ENCODE results near the gene PARP12. TPM values are rescaled to one million over a fixed set of nuclear protein-coding genes. Genes with fewer than 3 reads are reported as not detected.

The PARP12 gene
- total RNA-seq, 1 donor from 2014 or later, result 54.2 TPM

DNA sequence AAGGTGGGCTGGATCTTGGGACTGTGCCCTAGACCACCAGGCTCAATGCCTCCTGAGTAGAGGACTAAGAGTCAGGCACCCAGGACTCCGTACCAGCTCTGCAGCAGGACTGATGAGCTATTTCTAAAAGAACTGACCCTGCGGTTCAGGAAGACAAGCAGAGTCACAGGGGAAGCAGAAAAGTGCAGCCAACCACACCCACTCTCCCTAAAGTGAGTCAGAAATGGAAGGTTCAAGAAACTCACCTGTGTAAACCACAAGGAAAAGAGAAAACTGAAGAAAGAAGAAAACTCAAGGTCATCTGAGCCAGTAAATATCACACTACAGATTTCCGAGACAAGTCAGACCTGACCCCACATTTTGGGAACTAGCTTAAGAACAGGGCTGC lies 2.5 kb downstream of the PARP12 start:
- no peak for DNase-seq (ENCODE audit: low spot score)

GRCh38 chr7:140059273-140060242 lies 3.2 kb downstream of the PARP12 start:
- peak; percentile 91 for DNase-seq (ENCODE audit: low spot score)

DNA sequence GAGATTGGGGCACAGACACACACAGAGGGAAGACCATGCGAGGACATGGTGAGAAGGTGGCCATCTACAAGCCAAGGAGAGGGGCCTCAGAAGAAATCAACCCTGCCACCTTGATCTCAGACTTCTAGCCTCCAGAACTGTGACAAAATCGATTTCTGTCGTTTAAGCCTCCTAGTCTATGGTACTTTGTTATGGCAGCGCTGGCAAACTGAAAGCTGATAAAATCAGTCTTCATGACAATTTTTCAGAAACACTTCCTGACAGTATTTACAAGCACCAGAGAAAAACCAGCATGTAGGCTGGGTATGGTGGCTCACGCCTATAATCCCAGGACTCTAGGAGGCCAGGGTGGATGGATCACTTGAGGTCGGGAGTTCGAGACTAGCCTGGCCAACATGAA lies 4.2 kb downstream of the PARP12 start:
- DNase-seq (ENCODE audit: low spot score), result no peak

DNA sequence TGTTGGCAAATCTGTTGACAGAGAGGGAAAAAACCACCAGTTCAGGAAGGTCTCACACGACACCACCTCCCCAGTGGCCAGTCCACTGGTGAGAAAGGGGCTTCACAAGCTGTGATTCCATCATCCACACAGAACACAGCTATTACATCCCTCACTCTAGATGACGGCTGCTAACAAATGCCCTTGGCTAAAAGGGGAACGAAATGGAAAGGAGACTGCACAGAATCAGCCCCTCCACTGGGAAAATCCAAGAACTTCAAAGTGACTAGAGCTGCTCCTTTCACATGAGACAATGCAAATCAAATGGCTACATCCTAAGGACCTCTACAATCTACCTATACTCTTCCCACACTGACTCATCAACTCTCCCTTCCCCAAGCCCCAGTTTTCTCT lies 5.6 kb downstream of the PARP12 start:
- no peak for DNase-seq (ENCODE audit: low spot score)

DNA sequence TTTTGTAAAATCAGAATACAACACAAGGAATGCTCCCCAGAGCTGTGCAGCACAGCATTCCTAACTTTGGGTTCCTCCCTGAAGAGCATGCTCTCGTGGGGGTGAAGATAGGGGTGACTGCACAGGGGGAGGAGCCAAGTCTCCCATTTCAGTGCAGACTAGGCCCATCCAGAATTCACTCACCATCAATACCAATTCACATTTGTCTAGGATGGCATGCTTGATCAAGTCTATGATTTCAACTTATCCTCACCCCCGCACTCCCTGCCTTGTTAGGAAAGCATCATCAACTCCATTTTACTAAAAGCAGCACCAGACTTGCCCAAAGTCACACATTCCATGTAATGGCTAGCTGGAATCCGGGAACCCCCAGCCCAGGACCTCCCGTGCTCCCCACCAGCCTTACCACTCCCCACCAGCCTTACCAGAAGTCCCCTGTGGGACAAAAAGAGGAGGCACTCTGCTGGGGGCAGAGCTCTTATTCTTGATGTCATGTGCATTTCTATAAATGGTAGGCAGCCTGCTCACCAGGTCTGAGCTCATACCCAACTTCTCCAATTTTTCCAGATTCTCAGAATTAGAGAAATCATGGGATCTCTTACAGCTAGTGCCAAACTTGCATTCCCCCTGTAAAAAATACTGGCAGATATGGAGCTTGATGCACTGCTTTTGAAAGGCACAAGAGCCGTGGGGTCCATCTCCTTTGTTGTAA lies 6.2 kb downstream of the PARP12 start:
- DNase-seq (ENCODE audit: low spot score), result no peak

- no peak for DNase-seq (ENCODE audit: low spot score)
These were observed 6.9 kb downstream of the PARP12 start for GRCh38 chr7:140055833-140056232.

- DNase-seq (ENCODE audit: low spot score), result no peak
These were observed 8.0 kb downstream of the PARP12 start for GRCh38 chr7:140054751-140055150.

GRCh38 chr7:140053812-140054539 lies 8.8 kb downstream of the PARP12 start:
- DNase-seq (ENCODE audit: low spot score), result no peak

- DNase-seq (ENCODE audit: low spot score), result no peak
These were observed 10.9 kb downstream of the PARP12 start for GRCh38 chr7:140051820-140052219.

DNA sequence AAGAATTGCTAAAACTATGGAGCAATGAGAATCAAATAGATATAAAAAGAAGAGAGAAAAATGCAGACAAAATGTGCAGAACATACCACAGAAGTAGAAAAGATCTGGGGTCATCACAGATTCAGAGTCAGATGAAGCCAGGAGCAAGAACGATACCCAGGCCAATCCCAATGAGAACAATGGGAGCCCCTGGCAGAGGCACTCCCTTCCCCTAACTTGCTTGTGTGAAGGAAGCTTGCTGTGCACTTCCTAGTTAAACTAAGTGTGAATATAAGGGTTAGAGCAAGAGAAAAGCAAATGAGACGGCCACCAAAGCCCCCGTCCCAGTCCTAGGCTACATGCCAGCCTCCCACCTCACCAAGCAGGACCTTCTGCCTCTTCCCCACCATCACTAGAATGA lies 12.7 kb downstream of the PARP12 start:
- DNase-seq (ENCODE audit: low spot score), result no peak

DNA sequence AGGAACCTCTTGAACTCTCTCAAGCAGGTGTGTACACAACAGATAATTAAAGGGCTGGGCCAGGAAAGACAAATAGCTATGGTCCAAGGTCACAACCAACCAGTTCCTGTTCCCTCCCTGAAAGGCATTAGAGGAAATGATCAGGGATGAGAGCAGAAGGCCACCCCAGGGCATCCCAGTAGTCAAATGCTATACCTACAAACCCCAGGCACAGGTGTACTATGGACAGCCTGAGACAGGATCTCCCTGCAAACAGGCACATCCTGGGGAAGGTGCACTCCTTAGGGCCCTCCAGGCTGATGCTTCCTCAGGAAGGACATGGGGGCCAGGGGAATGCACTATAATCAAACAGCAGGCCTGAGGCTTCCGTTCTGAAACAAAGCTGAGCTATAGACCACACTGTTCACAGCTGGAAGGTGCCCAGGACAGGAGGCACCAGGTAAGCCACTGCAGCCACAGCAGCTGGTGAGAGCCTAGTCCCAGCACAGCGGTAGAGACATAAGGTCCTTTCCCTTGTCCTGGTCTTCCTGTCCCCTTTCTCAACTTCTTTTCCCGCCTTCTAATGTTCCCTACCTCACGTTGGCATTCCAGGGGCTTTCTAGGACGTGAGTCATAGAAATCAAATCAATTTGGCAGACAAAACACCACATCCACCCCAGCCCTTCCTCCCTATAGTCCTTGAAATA lies 13.3 kb downstream of the PARP12 start:
- no peak for DNase-seq (ENCODE audit: low spot score)

- no peak for DNase-seq (ENCODE audit: low spot score)
These were observed 13.8 kb downstream of the PARP12 start for GRCh38 chr7:140048989-140049338.

- DNase-seq (ENCODE audit: low spot score), result no peak
These were observed 14.6 kb downstream of the PARP12 start for GRCh38 chr7:140048138-140048537.

- DNase-seq (ENCODE audit: low spot score), result no peak
These were observed 15.6 kb downstream of the PARP12 start for GRCh38 chr7:140047197-140047596.

DNA sequence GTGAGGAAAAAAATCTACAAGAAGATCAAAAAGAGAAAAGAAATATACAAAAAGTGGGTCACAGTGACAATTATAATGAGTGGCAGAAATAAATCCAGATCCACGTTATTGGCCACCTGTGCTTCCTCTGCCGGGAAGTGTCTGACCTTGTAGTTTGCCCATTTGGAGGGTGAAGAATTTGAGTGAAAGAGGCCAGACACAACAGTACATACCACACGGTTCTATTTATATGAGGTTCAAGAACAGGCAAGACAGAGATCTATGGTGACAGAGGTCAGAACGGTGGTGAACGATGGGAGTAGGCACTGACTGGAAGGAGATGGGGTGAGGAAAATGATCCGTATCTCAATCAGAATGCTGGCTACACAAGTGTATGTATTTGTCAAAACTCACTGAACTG lies 17.1 kb downstream of the PARP12 start:
- DNase-seq (ENCODE audit: low spot score), result no peak

DNA sequence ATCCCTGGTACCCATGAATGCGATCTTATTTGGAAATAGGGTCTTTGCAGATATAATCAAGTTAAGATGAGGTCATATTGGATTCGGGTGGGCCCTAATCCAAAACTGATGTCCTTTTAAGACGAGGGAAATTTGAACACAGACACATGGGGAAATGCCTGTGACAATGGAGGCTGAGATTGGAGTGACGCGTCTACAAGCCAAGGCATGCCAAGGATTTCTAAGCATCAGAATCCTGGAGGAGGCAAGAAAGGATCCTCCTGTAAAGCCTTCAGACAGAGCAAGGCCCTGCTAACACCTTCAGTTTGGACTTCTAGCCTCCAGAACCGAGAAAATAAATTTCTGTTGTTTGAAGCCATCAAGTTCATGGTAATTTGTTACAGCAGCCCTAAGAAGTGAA lies 18.5 kb downstream of the PARP12 start:
- no peak for DNase-seq (ENCODE audit: low spot score)

GRCh38 chr7:140042386-140042670 lies 20.4 kb downstream of the PARP12 start:
- no peak for DNase-seq (ENCODE audit: low spot score)

GRCh38 chr7:140041659-140042385 lies 20.9 kb downstream of the PARP12 start:
- DNase-seq (ENCODE audit: low spot score), result no peak

GRCh38 chr7:140039896-140040295 lies 22.9 kb downstream of the PARP12 start:
- DNase-seq (ENCODE audit: low spot score), result no peak

- DNase-seq (ENCODE audit: low spot score), result no peak
These were observed 23.7 kb downstream of the PARP12 start for GRCh38 chr7:140039066-140039465.

GRCh38 chr7:140036224-140036962 lies 26.4 kb downstream of the PARP12 start:
- no peak for DNase-seq (ENCODE audit: low spot score)

Data from ureter (tissue), 1 donor.